ENCODE results near the gene TYMS.

The TYMS gene

GRCh38 chr18:647304-647703, 10.1 kb upstream of the TYMS start:
- no peak for DNase-seq (ENCODE audit: low read depth)

- no peak for DNase-seq (ENCODE audit: low read depth)
These were observed 8.1 kb upstream of the TYMS start for GRCh38 chr18:649341-649740.

GRCh38 chr18:650428-650858, 7.0 kb upstream of the TYMS start:
- DNase-seq (ENCODE audit: low read depth): no peak

GRCh38 chr18:652131-652530, 5.3 kb upstream of the TYMS start:
- no peak for DNase-seq (ENCODE audit: low read depth)

- no peak for DNase-seq (ENCODE audit: low read depth)
These were observed 3.9 kb upstream of the TYMS start for GRCh38 chr18:653512-653911.

- DNase-seq (ENCODE audit: low read depth): no peak
These were observed 2.9 kb upstream of the TYMS start for GRCh38 chr18:654601-655000.

GRCh38 chr18:655445-655844, 2.0 kb upstream of the TYMS start:
- DNase-seq (ENCODE audit: low read depth): no peak

- peak; percentile 68 for DNase-seq (ENCODE audit: low read depth)
These were observed 821 bp downstream of the TYMS start for GRCh38 chr18:658001-658946.

GRCh38 chr18:658947-659533, 1.6 kb downstream of the TYMS start:
- no peak for DNase-seq (ENCODE audit: low read depth)

GRCh38 chr18:659597-659996, 2.1 kb downstream of the TYMS start:
- DNase-seq (ENCODE audit: low read depth): no peak

- DNase-seq (ENCODE audit: low read depth): no peak
These were observed 4.7 kb downstream of the TYMS start for GRCh38 chr18:662197-662596.

GRCh38 chr18:666177-666576, 8.7 kb downstream of the TYMS start:
- DNase-seq (ENCODE audit: low read depth): no peak

GRCh38 chr18:666628-667027, 9.2 kb downstream of the TYMS start:
- no peak for DNase-seq (ENCODE audit: low read depth)

GRCh38 chr18:668260-668659, 10.8 kb downstream of the TYMS start:
- no peak for DNase-seq (ENCODE audit: low read depth)

- no peak for DNase-seq (ENCODE audit: low read depth)
These were observed 11.6 kb downstream of the TYMS start for GRCh38 chr18:669077-669476.

GRCh38 chr18:670522-670921, 13.1 kb downstream of the TYMS start:
- DNase-seq (ENCODE audit: low read depth): no peak

GRCh38 chr18:671405-671804, 14.0 kb downstream of the TYMS start:
- DNase-seq (ENCODE audit: low read depth): no peak

GRCh38 chr18:673317-673716, 15.9 kb downstream of the TYMS start:
- DNase-seq (ENCODE audit: low read depth): no peak

- DNase-seq (ENCODE audit: low read depth): no peak
These were observed 16.3 kb downstream of the TYMS start for GRCh38 chr18:673769-674168.

GRCh38 chr18:675307-675706, 17.9 kb downstream of the TYMS start:
- no peak for DNase-seq (ENCODE audit: low read depth)

- DNase-seq (ENCODE audit: low read depth): no peak
These were observed 18.6 kb downstream of the TYMS start for GRCh38 chr18:676069-676468.

- DNase-seq (ENCODE audit: low read depth): no peak
These were observed 19.3 kb downstream of the TYMS start for GRCh38 chr18:676736-677135.

- DNase-seq (ENCODE audit: low read depth): no peak
These were observed 19.7 kb downstream of the TYMS start for GRCh38 chr18:677145-677544.

GRCh38 chr18:677951-678381, 20.5 kb downstream of the TYMS start:
- DNase-seq (ENCODE audit: low read depth): no peak

Data from HS-5 (cell line).